Measurements from ENCODE around the gene AIMP1.

- no peak for TF ChIP-seq POLR2A (IDR thresholded peaks at IDR 0.05)
- TF ChIP-seq CTCF (IDR thresholded peaks at IDR 0.05) = peak in 2 of 3 donors; percentile 15 to 43
- TF ChIP-seq EP300 (IDR thresholded peaks at IDR 0.05) = no peak
These were observed 53.2 kb downstream of the AIMP1 start for GRCh38 chr4:106369456-106370060.

Data from ovary (tissue), 3 donors.